ENCODE results near the gene KCNJ11. TPM values are rescaled to one million over a fixed set of nuclear protein-coding genes. Genes with fewer than 3 reads are reported as not detected.

Gene KCNJ11
- total and polyA plus RNA-seq, 2 of the 13 experiments (the other 11 are each of a cell fraction or from before 2014, with no cell fraction given): 0.38 to 1.6 TPM

GRCh38 chr11:17423533-17424310, 35.3 kb upstream of the KCNJ11 start (continued):
- no peak for TF ChIP-seq ZXDC (CRISPR knock-in tag; IDR thresholded peaks at IDR 0.05)
- TF ChIP-seq NFE2L2 (IDR thresholded peaks at IDR 0.05; ENCODE audit: low read length): no peak
- TF ChIP-seq CREB1 (IDR thresholded peaks at IDR 0.05): no peak
- no peak for TF ChIP-seq CREB1 (CRISPR knock-in tag; IDR thresholded peaks at IDR 0.05)
- no peak for TF ChIP-seq ZNF292 (CRISPR knock-in tag; IDR thresholded peaks at IDR 0.05; ENCODE audit: borderline replicate concordance, low read depth)
- no peak for TF ChIP-seq LBX2 (CRISPR knock-in tag; IDR thresholded peaks at IDR 0.05; ENCODE audit: borderline replicate concordance)
- TF ChIP-seq FOXM1 (CRISPR knock-in tag; IDR thresholded peaks at IDR 0.05): no peak
- TF ChIP-seq DPF2 (CRISPR knock-in tag; IDR thresholded peaks at IDR 0.05; ENCODE audit: borderline replicate concordance, low read depth): 0 out of 2 replicates have a peak, but pooled peaks have one; percentile 27
- peak; percentile 55; the same call in 1 of the 3 replicates for TF ChIP-seq MXI1 (IDR thresholded peaks at IDR 0.05; ENCODE audit: borderline replicate concordance, low read depth, low read length)
- TF ChIP-seq MBNL3 (CRISPR knock-in tag; conservative IDR thresholded peaks at IDR 0.05): no peak
- TF ChIP-seq ZNF546 (CRISPR knock-in tag; conservative IDR thresholded peaks at IDR 0.05): no peak
- TF ChIP-seq ZNF704 (CRISPR knock-in tag; IDR thresholded peaks at IDR 0.05; ENCODE audit: borderline replicate concordance): no peak
- no peak for TF ChIP-seq GLMP (CRISPR knock-in tag; IDR thresholded peaks at IDR 0.05; ENCODE audit: borderline replicate concordance)
- no peak for TF ChIP-seq ZNF256 (CRISPR knock-in tag; conservative IDR thresholded peaks at IDR 0.05)
- peak; percentile 62 for TF ChIP-seq ZNF263 (CRISPR knock-in tag; IDR thresholded peaks at IDR 0.05)
- no peak for TF ChIP-seq POGZ (CRISPR knock-in tag; IDR thresholded peaks at IDR 0.05)
- no peak for TF ChIP-seq E2F5 (CRISPR knock-in tag; conservative IDR thresholded peaks at IDR 0.05)
- TF ChIP-seq MXD1 (CRISPR knock-in tag; IDR thresholded peaks at IDR 0.05): 0 out of 2 replicates have a peak, but pooled peaks have one; percentile 25
- TF ChIP-seq MAFF (IDR thresholded peaks at IDR 0.05; ENCODE audit: low read depth, low read length): no peak
- TF ChIP-seq ZNF543 (CRISPR knock-in tag; IDR thresholded peaks at IDR 0.05): no peak
- no peak for TF ChIP-seq KLF13 (CRISPR knock-in tag; IDR thresholded peaks at IDR 0.05)
- no peak for TF ChIP-seq ZNF24 (IDR thresholded peaks at IDR 0.05)
- TF ChIP-seq TBX2 (CRISPR knock-in tag; IDR thresholded peaks at IDR 0.05; ENCODE audit: borderline replicate concordance): no peak
- no peak for TF ChIP-seq NFKBIZ (CRISPR knock-in tag; IDR thresholded peaks at IDR 0.05)
